ENCODE results near the gene HEYL.

The HEYL gene

DNA sequence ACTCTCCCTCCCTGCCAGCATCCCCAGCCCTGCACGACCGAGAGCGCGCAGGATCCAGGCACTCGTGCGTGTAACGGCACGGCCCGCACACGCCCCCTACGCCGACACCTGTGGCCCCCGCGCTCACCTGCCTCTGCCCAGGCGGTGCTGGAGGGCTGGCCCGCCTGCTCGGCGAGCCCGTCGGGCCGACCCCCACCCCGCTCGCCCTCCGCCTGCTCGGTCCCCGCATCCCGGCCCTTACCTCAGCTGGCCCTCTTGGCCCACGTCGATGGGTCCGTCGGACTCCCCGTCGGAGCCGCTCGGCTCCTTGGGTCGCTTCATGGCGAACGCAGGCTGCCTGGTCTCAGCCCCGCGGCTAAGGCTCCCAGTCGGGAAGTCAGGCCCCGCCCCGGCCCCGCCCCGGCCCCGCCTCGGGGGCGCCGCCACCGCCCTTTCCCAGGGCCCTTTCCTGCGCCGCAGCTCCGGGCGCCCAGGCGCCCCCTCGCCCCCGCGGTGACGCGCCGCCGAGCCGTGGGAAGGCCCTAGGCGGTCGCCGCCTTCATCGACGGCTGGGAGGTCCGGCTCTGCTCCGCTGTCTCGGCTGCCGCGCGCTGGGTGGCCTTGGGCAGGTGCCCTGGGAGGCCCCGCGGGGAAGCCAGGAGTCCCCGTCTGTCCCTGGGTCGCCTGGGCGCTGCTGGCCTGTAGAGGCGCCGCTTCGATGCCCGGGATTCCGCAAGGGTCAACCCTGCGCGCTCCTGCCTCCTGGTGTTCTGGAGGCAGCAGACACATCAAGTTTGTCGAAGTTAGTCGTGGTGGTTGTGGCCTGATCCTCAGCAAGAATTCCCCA lies at the start of gene HEYL:
TSS of gene HEYL (minus strand) at position 339 of the 826 bp plus-strand sequence. CDS start at position 321, 18 bp downstream.
- DNase-seq (ENCODE audit: low read depth): peak; percentile 42

DNA sequence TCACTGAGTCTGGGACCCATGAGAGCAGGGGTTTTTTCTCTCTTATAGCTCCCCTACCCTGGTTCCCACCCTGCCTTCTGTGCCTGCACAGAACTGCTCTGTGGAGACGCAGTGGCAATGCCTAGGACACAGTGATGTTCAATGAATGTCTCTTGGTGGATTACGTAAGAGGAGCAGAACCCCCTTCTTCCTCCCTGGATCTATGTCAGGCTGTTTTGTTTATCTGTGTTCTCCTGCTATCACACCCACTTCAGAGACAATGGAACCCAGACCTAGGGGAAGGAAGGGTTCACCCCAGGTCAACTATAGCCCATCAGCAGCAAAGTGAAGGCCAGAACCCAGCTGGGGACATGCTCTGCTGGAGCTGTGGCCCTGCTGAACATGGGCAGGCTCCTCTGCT lies 49.8 kb upstream of the HEYL start:
- no peak for DNase-seq (ENCODE audit: low read depth)

DNA sequence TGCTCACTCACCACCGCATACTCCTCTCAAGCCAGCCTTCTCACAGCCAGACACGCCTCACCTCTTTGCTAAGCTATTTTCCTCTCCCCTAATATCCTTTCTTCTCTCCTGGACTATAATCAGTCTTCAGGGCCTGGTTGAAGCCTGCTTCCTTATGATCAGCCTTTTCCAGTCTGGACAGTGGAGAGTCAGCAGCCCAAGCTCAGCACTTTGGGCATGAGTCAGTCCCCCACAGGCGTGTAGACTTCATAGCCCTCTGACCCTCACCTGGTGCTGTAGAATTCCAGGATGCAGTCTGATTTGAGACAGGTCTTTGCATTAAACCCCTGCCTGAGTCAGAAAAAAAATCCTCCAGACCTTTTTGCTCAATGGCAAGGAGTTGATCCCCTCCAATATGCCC lies 49.3 kb upstream of the HEYL start:
- DNase-seq (ENCODE audit: low read depth): no peak

DNA sequence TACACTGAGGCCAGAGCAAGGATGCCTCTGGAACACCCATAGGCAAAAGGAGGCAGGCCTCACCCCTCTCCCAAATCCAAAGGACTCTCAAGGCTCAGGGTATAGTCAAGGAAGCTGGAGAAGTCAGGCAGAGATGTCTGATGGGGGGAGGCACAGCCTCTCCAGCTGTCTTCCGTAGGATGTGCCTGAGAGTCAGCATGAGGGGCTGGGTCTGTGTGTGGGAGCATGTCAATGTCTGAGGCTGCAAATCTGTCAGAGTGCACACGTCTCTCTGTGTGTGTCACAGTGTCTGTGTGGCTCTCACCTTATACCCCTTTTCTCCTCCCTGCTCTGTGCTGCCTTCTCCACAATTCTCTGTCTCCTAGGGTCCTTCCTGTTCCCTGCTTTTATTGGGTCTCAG lies 47.8 kb upstream of the HEYL start:
- no peak for DNase-seq (ENCODE audit: low read depth)

GRCh38 chr1:39685071-39685470 lies 45.6 kb upstream of the HEYL start:
- no peak for DNase-seq (ENCODE audit: low read depth)

DNA sequence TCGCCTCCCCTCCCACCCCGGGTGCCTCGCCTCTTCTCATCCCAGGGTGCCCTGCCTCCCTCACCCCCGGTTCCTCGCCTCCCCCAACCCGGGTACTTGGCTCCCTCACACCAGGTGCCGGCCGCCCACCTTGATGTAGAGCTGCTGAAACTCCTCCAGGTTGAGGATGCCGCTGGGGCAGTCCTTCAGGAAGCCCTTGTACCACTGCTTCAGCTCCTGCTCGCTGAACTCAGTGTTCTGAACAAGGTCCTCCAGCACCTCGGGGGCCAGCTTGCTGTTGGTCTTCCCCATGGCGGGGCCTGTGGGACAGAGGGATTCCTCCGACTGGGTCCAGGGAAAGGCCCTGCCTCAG lies 44.8 kb upstream of the HEYL start:
- no peak for DNase-seq (ENCODE audit: low read depth)

DNA sequence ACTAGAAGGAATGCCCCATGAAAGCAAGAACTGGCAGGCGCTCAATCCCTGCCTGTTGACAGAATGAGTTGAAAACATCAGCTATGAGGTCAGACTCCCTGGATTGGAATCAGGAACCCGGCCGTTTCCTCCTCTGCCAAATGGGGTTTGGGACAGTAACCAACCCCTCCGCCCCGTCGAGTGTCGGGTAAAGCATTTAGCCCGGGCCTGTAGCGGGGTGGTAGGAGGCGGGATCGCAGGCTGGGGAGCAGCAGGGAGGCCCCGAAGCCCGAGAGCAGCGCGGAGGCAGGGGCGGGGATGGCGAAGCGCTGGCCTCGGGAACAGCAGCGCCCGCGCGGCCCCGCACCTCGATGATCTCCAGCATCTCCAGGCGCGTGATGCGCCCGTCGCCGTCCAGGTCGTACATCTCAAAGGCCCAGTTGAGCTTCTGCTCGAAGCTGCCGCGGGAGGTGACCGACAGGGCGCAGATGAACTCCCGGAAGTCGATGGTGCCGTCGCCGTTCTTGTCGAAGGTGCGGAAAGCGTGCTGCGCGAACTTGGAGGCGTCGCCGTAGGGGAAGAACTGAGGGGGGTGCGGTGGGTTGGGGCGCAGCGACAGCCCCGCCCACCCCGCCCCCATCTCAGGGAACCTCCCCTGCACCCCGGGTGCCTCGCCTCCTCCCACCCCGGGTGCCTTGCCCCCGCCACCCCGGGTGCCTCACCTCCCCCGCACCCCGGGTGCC lies 44.3 kb upstream of the HEYL start:
- DNase-seq (ENCODE audit: low read depth): no peak

GRCh38 chr1:39681999-39682398 lies 42.6 kb upstream of the HEYL start:
- DNase-seq (ENCODE audit: low read depth): no peak

GRCh38 chr1:39681294-39681693 lies 41.9 kb upstream of the HEYL start:
- no peak for DNase-seq (ENCODE audit: low read depth)

GRCh38 chr1:39680751-39681150 lies 41.3 kb upstream of the HEYL start:
- no peak for DNase-seq (ENCODE audit: low read depth)

DNA sequence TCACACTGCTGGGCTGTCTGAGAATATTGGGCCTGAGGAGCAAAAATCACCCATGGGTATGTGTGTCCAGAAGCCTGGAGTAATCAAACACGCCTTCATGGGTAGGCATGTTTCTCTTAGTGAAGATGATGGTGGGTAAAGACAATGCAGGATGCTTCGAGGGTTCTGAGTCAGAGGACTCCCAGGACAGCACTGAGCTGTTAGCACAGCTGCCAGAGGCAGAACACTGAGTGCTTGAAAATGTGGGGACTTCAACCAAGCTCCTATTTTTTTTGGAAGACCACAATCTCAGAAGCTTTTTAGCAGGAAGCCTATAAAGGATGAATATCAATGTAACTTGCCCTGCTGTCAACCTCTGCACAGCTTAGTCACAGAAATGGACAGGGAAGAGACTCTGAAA lies 40.4 kb upstream of the HEYL start:
- DNase-seq (ENCODE audit: low read depth): no peak

DNA sequence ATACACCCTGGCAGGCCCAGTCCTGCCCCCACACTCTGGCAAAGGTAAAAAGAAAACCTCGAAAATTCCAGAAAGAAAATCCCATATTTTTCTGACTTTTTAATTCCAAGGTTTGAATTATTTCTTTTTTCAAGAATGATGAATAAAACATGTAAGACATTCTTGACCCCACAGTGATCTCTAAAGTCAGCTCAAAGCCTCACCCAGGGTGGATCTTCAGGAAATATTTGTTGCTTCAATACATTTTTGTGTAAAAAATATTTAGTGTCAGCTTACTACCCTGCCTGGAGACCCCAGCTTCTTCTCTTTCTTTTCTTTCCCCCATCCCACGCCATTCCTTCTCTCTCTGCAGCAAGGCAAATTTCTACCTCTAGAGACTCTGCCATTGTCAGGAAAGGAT lies 39.4 kb upstream of the HEYL start:
- no peak for DNase-seq (ENCODE audit: low read depth)

DNA sequence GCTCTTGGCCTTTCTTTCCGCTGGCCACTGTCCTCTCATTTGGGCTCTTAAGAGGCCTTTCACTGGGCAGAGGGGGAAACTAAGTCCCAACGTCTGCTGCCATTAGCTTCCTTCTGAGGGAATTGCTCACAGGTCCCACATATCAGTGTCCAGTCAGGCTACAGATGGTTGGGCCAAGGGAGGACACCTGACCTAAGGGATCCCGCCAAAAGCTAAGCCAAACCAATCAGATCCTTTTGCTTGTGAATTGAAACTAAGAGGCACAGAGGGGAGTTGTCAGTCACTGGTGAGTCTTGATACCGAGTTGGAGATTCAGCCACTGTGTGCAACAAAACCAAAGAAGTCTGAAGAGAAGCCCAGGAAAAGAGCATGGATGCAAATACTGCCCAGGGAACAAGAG lies 38.2 kb upstream of the HEYL start:
- DNase-seq (ENCODE audit: low read depth): no peak

DNA sequence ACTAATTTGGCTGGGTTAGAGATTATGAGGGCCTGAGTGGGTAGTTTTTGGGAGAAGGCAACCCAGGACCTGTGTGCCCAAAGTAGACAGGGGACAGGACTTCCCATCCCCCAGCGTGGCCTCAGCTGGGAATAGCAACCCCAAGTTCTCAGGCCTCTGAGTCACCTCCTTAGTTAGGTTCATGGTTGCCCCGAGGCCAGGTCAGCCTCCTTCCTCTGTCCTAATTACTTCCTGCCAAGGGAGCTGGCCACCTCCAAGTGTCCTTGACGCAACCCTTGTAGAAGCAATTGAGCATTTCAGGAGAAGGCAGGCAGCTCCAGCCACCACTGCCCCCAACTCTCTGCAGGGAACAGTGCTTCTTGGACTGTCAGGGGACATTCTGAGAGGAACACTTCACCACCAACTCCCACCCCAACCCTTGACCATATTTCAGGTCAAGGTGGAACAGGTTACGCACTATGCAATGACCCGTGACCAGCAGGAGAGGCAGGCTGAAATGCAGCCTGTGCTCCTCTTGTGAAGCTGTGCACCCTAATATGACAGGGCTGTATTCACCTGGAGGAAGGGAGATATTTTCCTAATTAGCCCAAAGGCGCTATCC lies 37.6 kb upstream of the HEYL start:
- no peak for DNase-seq (ENCODE audit: low read depth)

GRCh38 chr1:39675220-39675619 lies 35.8 kb upstream of the HEYL start:
- DNase-seq (ENCODE audit: low read depth): no peak

GRCh38 chr1:39673215-39673614 lies 33.8 kb upstream of the HEYL start:
- no peak for DNase-seq (ENCODE audit: low read depth)

DNA sequence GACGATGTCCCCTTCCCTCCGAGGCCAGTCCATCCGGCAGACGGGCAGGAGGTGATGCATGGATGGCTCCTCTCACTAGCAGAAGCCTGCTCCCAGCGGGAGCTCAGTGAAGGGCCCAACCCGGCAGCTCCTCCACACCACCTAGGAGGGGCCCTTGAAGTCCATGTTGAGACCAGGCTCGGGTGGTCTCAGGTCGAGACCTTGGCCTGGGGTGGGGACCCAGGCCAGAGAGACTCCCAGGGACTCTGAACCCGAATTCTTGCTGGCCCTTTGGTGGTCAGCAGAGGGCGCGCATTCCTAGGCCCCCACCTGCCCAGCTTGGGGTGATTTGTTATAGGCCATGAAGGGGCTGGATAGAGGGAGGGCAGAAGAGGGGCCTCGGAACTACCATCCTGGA lies 33.1 kb upstream of the HEYL start:
- DNase-seq (ENCODE audit: low read depth): no peak

DNA sequence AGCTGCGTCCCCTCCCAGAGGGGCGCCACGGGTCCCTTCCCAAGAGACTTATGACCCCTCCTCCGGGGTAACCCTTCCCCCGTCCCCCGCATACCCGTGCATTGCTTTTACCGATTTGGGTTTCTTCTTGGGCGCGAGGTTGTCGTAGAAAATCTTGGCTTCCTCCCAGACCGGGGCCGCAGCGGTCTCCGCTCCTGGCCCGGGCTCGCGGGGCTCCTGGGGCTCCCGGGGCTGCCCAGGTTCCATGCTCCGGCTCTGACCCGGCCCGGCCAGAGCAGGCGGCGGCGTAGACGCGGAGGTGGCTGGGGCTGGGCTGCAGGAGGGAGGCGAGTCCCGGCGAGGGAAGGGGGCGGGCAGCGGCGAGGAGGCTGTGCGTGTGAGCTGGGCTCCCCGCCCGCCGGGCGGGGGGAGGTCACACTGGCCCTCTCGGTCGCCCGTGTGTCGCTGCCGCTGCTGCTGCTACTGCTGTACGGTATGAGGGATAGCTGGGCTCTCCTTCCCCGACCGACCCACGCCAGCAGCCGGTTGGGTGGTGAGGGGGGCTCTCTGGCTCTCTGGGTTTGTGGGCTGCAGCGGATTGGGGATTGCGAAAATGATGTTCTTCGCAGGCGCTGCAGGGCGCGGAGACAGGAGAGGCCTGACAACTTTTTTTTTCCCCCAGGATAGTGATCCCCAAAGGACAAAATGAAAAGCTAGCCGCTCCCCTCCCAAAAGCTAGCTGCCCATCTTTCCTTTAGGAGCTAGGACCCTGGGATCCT lies 32.5 kb upstream of the HEYL start, which contains the start of gene NT5C1A:
TSS of gene NT5C1A (minus strand) at position 315 of the 758 bp plus-strand sequence. CDS start at position 246, 69 bp downstream.
- no peak for DNase-seq (ENCODE audit: low read depth)

DNA sequence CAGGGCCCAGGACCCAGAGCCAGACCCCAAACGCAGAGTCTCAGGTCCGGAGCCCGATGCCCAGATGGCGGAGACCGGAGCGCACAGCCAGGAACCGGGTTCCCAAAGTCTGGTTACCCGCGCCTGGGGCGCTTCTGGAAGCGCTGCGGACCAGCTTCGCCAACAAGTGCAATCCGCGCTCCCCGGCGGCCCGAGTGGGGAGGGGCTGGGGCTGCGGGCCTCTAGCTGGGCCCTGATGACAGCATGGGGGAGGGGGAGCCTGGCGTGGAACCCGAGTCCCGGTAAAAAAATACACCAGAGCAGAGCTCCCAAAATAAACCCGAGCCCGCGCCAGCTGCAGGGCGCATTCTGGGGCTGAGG lies 32.0 kb upstream of the HEYL start:
- DNase-seq (ENCODE audit: low read depth): no peak

- DNase-seq (ENCODE audit: low read depth): no peak
These were observed 31.2 kb upstream of the HEYL start for GRCh38 chr1:39670689-39671088.

GRCh38 chr1:39668894-39669293 lies 29.5 kb upstream of the HEYL start:
- no peak for DNase-seq (ENCODE audit: low read depth)

DNA sequence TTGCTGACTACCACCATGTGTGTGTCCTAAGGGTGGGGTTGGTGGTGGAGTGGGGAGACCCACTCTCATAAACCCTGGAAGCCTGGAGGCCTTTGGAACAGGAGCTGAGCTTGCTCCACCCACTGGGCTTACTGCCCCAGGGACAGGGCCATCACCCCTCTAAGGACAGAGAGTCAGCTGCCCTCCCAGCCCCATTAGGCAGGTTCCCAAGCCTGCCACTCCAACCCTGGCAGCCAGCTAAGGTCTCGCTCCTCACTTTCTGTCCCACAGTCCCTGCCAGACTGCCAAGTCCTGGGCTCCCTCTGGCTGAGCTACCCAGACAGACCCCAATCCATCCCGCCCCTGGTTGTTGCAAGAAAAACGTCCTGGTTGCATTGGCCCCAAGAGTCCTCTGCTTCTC lies 28.7 kb upstream of the HEYL start:
- DNase-seq (ENCODE audit: low read depth): no peak

- no peak for DNase-seq (ENCODE audit: low read depth)
These were observed 27.3 kb upstream of the HEYL start for GRCh38 chr1:39666772-39667171.

Data from iris pigment epithelial cell (primary cell).